Measurements from ENCODE around the gene CDKL5. TPM values are rescaled to one million over a fixed set of nuclear protein-coding genes. Genes with fewer than 3 reads are reported as not detected.

The CDKL5 gene
- total and polyA plus RNA-seq, 2 experiments from 2014 or later: 7.5 to 13.7 TPM

GRCh38 chrX:18434896-18435295, 9.5 kb downstream of the CDKL5 start (continued):
- no peak for TF ChIP-seq ZNF462 (CRISPR knock-in tag; IDR thresholded peaks at IDR 0.05)
- no peak for TF ChIP-seq STAT1 (IDR thresholded peaks at IDR 0.05; ENCODE audit: unreplicated experiment)
- TF ChIP-seq ZNF331 (CRISPR knock-in tag; IDR thresholded peaks at IDR 0.05; ENCODE audit: low read depth): no peak
- TF ChIP-seq ETS1 (IDR thresholded peaks at IDR 0.05): no peak
- no peak for TF ChIP-seq NANOG (IDR thresholded peaks at IDR 0.05; ENCODE audit: borderline replicate concordance)

- DNase-seq (ENCODE audit: low spot score) (no peak), ATAC-seq (no peak)
- Histone ChIP-seq H3K27ac (ENCODE audit: low read depth) (no peak overlapping the region), H2AFZ (no peak overlapping the region), H4K20me1 (replicated peaks; ENCODE audit: insufficient read depth) (no peaks in the 10 kb centered on the region), H3K79me2 (replicated peaks; ENCODE audit: insufficient read depth) (peaks cover 95% of the 10 kb centered on the region), H3K4me2 (no peak overlapping the region), H3K36me3 (ENCODE audit: insufficient read depth) (no peaks in the 10 kb centered on the region), H3K4me1 (ENCODE audit: insufficient read depth) (no peaks in the 10 kb centered on the region), H3K9me2 (ENCODE audit: insufficient read depth) (no peaks in the 10 kb centered on the region), H3K27me3 (ENCODE audit: insufficient read depth) (no peaks in the 10 kb centered on the region), H3F3A (replicated peaks; ENCODE audit: low read depth) (no peaks in the 10 kb centered on the region), H3K4me3 (no peak overlapping the region)
- H3K27me3 Mint-ChIP-seq (ENCODE audit: insufficient read depth, low read depth, poor library complexity): peaks cover 2% of the 10 kb centered on the region
- peak overlapping the region; percentile 82; the same call in 1 of the 2 replicates for H3K27ac Mint-ChIP-seq
- H3K4me3 Mint-ChIP-seq: no peak overlapping the region
- no peaks in the 10 kb centered on the region for H3K9me3 Mint-ChIP-seq
- no peaks in the 10 kb centered on the region for H3K36me3 Mint-ChIP-seq (ENCODE audit: low read depth)
- H3K4me1 Mint-ChIP-seq: peaks cover 10% of the 10 kb centered on the region
- TF ChIP-seq CREB1 (CRISPR knock-in tag; IDR thresholded peaks at IDR 0.05; ENCODE audit: low read depth) (no peak), EZH2 (IDR thresholded peaks at IDR 0.05; ENCODE audit: low read depth, unreplicated experiment) (no peak), EZH2phosphoT487 (IDR thresholded peaks at IDR 0.05; ENCODE audit: unreplicated experiment) (no peak), NANOG (IDR thresholded peaks at IDR 0.05; ENCODE audit: borderline replicate concordance) (no peak), POLR2AphosphoS5 (IDR thresholded peaks at IDR 0.05; ENCODE audit: low read depth) (no peak), ZNF114 (CRISPR knock-in tag; IDR thresholded peaks at IDR 0.05) (no peak), JUNB (IDR thresholded peaks at IDR 0.05; ENCODE audit: unreplicated experiment) (no peak), STAT1 (IDR thresholded peaks at IDR 0.05; ENCODE audit: unreplicated experiment) (no peak), REST (IDR thresholded peaks at IDR 0.05; ENCODE audit: unreplicated experiment) (no peak)
Observed at GRCh38 chrX:18436017-18436416, 10.6 kb downstream of the CDKL5 start.

Measured in GM23338 (cell line).